Mesothelial cell of epicardium (in vitro differentiated cells): ENCODE results near the gene COL27A1. TPM values are rescaled to one million over a fixed set of nuclear protein-coding genes. Genes with fewer than 3 reads are reported as not detected.
"Not testable (repeated sequence)": the region's sequence is repeated elsewhere in the genome, so short reads cannot be mapped to it uniquely, and the experiment has no call there.

Experiments used
- DNase-seq, 2 experiments: peaks; one replicate each; pipeline ENCODE4 v3.0.0; 2021; ENCODE audit warnings: low spot score in 2 of 2; ENCODE audit not compliant: unreplicated experiment in 2 of 2
- H3K27ac Mint-ChIP-seq: 2 replicates; pipeline ENCODE4 v1.8.0; 2021; ENCODE audit warnings: mixed read lengths
- H3K27me3 Mint-ChIP-seq: 2 replicates; pipeline ENCODE4 v1.8.0; 2021; ENCODE audit warnings: low read depth, mixed read lengths
- H3K36me3 Mint-ChIP-seq: 2 replicates; pipeline ENCODE4 v1.8.0; 2021; ENCODE audit warnings: mixed read lengths
- H3K4me1 Mint-ChIP-seq: 2 replicates; pipeline ENCODE4 v1.8.0; 2021; ENCODE audit warnings: mixed read lengths
- H3K4me3 Mint-ChIP-seq: 2 replicates; pipeline ENCODE4 v1.8.0; 2021; ENCODE audit warnings: mild to moderate bottlenecking, moderate library complexity, mixed read lengths
- H3K9me3 Mint-ChIP-seq: 2 replicates; pipeline ENCODE4 v1.8.0; 2021; ENCODE audit warnings: mixed read lengths
- CTCF ChIP-seq: fragments of 200-600 bp; sonication (generic); IDR thresholded peaks from one replicate; pipeline ENCODE4 v1.5.0; 2021; ENCODE audit warnings: antibody characterized with exemption; ENCODE audit not compliant: unreplicated experiment
- total RNA-seq: library from RNA; stranded (reverse); gene quantifications from 3 replicates; pipeline ENCODE4 v1.2.1, GENCODE V29; 2021

The COL27A1 gene
- total RNA-seq, 1 donor from 2014 or later, result 138 TPM

- H3K4me1 Mint-ChIP-seq, result no peaks in the 10 kb centered on the region
- no peak overlapping the region for H3K27ac Mint-ChIP-seq
- no peak for DNase-seq
- no peaks in the 10 kb centered on the region for H3K9me3 Mint-ChIP-seq
- peaks cover 15% of the 10 kb centered on the region for H3K36me3 Mint-ChIP-seq
- TF ChIP-seq CTCF, result no peak
- no peak overlapping the region for H3K4me3 Mint-ChIP-seq
- no peaks in the 10 kb centered on the region for H3K27me3 Mint-ChIP-seq
Observed at GRCh38 chr9:114315723-114316363, 160.5 kb downstream of the COL27A1 start.

- H3K4me3 Mint-ChIP-seq, result no peak overlapping the region
- H3K4me1 Mint-ChIP-seq, result no peaks in the 10 kb centered on the region
- no peak for TF ChIP-seq CTCF
- peak in 1 of 2 experiments; percentile 20 for DNase-seq
- no peaks in the 10 kb centered on the region for H3K9me3 Mint-ChIP-seq
- H3K27me3 Mint-ChIP-seq, result no peaks in the 10 kb centered on the region
- H3K27ac Mint-ChIP-seq, result no peak overlapping the region
- peaks cover 8% of the 10 kb centered on the region for H3K36me3 Mint-ChIP-seq
Observed at GRCh38 chr9:114316605-114317230, 161.4 kb downstream of the COL27A1 start.

- DNase-seq, result no peak
- H3K4me1 Mint-ChIP-seq, result no peaks in the 10 kb centered on the region
- H3K36me3 Mint-ChIP-seq, result no peaks in the 10 kb centered on the region
- no peaks in the 10 kb centered on the region for H3K9me3 Mint-ChIP-seq
- TF ChIP-seq CTCF, result no peak
- no peaks in the 10 kb centered on the region for H3K27me3 Mint-ChIP-seq
- H3K27ac Mint-ChIP-seq, result no peak overlapping the region
- no peak overlapping the region for H3K4me3 Mint-ChIP-seq
Observed at GRCh38 chr9:114317665-114318357, 162.5 kb downstream of the COL27A1 start.

- Mint-ChIP-seq H3K36me3 (no peaks in the 10 kb centered on the region), H3K9me3 (no peaks in the 10 kb centered on the region), H3K27me3 (no peaks in the 10 kb centered on the region), H3K4me1 (no peaks in the 10 kb centered on the region), H3K4me3 (no peak overlapping the region), H3K27ac (no peak overlapping the region)
- no peak for TF ChIP-seq CTCF
- DNase-seq, result no peak
Observed at GRCh38 chr9:114318416-114318815, 163.1 kb downstream of the COL27A1 start.

GRCh38 chr9:114319147-114319546, 163.8 kb downstream of the COL27A1 start:
- Mint-ChIP-seq H3K4me1 (no peaks in the 10 kb centered on the region), H3K4me3 (no peak overlapping the region), H3K9me3 (no peaks in the 10 kb centered on the region), H3K27me3 (no peaks in the 10 kb centered on the region), H3K36me3 (no peaks in the 10 kb centered on the region), H3K27ac (no peak overlapping the region)
- DNase-seq, result no peak
- TF ChIP-seq CTCF, result no peak

GRCh38 chr9:114320710-114321109, 165.4 kb downstream of the COL27A1 start:
- H3K4me3 Mint-ChIP-seq, DNase-seq, H3K27ac Mint-ChIP-seq, H3K27me3 Mint-ChIP-seq, H3K36me3 Mint-ChIP-seq, H3K9me3 Mint-ChIP-seq, H3K4me1 Mint-ChIP-seq: not testable (repeated sequence)
